NCI-H2196 treated with DMSO at 0.1 percent for 48 hours (cell line): ENCODE measurements around the gene RCCD1.

ENCODE experiments used
- DNase-seq: peaks from one replicate; lab custom pipeline; 2025; ENCODE audit not compliant: unreplicated experiment; lab: John Stamatoyannopoulos, UW

The RCCD1 gene

GRCh38 chr15:91001209-91001608 is 46.5 kb downstream of the RCCD1 start:
- no peak for DNase-seq

GRCh38 chr15:91007266-91007665 is 52.6 kb downstream of the RCCD1 start:
- DNase-seq, result no peak
